Hepatocyte (in vitro differentiated cells): ENCODE measurements around the gene CHADL. TPM values are rescaled to one million over a fixed set of nuclear protein-coding genes. Genes with fewer than 3 reads are reported as not detected.
A peak's percentile ranks its signal among the peaks of the same experiment; 100 is the strongest.

Source experiments
- DNase-seq: peaks from one replicate; pipeline ENCODE4 v3.0.0-alpha.2; 2016; ENCODE audit warnings: low spot score
- H2AFZ ChIP-seq: fragments of 200-600 bp; sonication (generic); 2 replicates; pipeline ENCODE4 v1.6.0; 2016; ENCODE audit warnings: antibody characterized with exemption, mild to moderate bottlenecking
- H3K27ac ChIP-seq: fragments of 200-600 bp; sonication (generic); 2 replicates; pipeline ENCODE4 v1.5.1; 2016; ENCODE audit warnings: mild to moderate bottlenecking
- H3K27me3 ChIP-seq: fragments of 200-600 bp; sonication (generic); 2 replicates; pipeline ENCODE4 v1.6.1; 2016
- H3K36me3 ChIP-seq: fragments of 200-600 bp; sonication (generic); replicated peaks from 2 replicates; pipeline ENCODE4 v1.5.1; 2016; ENCODE audit warnings: low read depth; ENCODE audit not compliant: insufficient read depth
- H3K4me1 ChIP-seq: fragments of 200-600 bp; sonication (generic); 2 replicates; pipeline ENCODE4 v1.5.1; 2016; ENCODE audit warnings: mild to moderate bottlenecking, moderate library complexity; ENCODE audit not compliant: insufficient read depth
- H3K4me2 ChIP-seq: fragments of 200-600 bp; sonication (generic); 2 replicates; pipeline ENCODE4 v1.6.0; 2016
- H3K4me3 ChIP-seq: fragments of 200-600 bp; sonication (generic); 2 replicates; pipeline ENCODE4 v1.5.1; 2016; ENCODE audit warnings: mild to moderate bottlenecking
- H3K79me2 ChIP-seq: fragments of 200-600 bp; sonication (generic); 2 replicates; pipeline ENCODE4 v1.6.0; 2017; ENCODE audit warnings: mild to moderate bottlenecking
- H3K9me2 ChIP-seq: fragments of 200-600 bp; sonication (generic); replicated peaks from 2 replicates; pipeline ENCODE4 v1.6.0; 2017; ENCODE audit warnings: mild to moderate bottlenecking; ENCODE audit not compliant: insufficient read depth
- H3K9me3 ChIP-seq: fragments of 200-600 bp; sonication (generic); 2 replicates; pipeline ENCODE4 v1.5.1; 2016; ENCODE audit warnings: low read depth, mild to moderate bottlenecking
- H4K20me1 ChIP-seq: fragments of 200-600 bp; sonication (generic); 2 replicates; pipeline ENCODE4 v1.6.0; 2016; ENCODE audit warnings: mild to moderate bottlenecking; ENCODE audit not compliant: insufficient read depth, poor library complexity, severe bottlenecking
- EZH2 ChIP-seq: fragments of 200-600 bp; sonication (generic); IDR thresholded peaks from 2 replicates; pipeline ENCODE4 v1.6.1; 2016; ENCODE audit warnings: antibody characterized with exemption, mild to moderate bottlenecking, borderline replicate concordance
- EZH2phosphoT487 ChIP-seq: fragments of 200-600 bp; sonication (generic); IDR thresholded peaks from one replicate; pipeline ENCODE4 v1.6.1; 2018; ENCODE audit warnings: antibody characterized with exemption, mild to moderate bottlenecking, low read depth, moderate library complexity; ENCODE audit not compliant: unreplicated experiment, severe bottlenecking
- WGBS: methylation state at CpG from one replicate; pipeline ENCODE4 v1.1.6; 2016; ENCODE audit warnings: low lambda C conversion rate; ENCODE audit errors: missing lambda C conversion rate; 5-methylcytosine and 5-hydroxymethylcytosine counted together
- polyA plus RNA-seq: library from polyadenylated mRNA; unstranded; fragments of >200 nt; fragmentation: Nextera tagmentation; extraction: Ambion mirVana; gene quantifications from 2 replicates; pipeline ENCODE4 v1.2.1, GENCODE V29; 2016
- total RNA-seq: library from RNA; depleted of rRNA; stranded (reverse); fragments of >200 nt; gene quantifications from 2 replicates; pipeline ENCODE4 v1.2.3, GENCODE V29; 2014
- TF ChIP-seq, protein P1 (sequence below): fragments of 200-600 bp; sonication (generic); IDR thresholded peaks from 2 replicates; pipeline ENCODE4 v1.5.1; 2016; ENCODE audit warnings: antibody characterized with exemption, mild to moderate bottlenecking; ENCODE audit not compliant: poor library complexity

CHADL gene
- total and polyA plus RNA-seq, 2 experiments from 2014 or later, result 1.00 to 1.4 TPM

DNA sequence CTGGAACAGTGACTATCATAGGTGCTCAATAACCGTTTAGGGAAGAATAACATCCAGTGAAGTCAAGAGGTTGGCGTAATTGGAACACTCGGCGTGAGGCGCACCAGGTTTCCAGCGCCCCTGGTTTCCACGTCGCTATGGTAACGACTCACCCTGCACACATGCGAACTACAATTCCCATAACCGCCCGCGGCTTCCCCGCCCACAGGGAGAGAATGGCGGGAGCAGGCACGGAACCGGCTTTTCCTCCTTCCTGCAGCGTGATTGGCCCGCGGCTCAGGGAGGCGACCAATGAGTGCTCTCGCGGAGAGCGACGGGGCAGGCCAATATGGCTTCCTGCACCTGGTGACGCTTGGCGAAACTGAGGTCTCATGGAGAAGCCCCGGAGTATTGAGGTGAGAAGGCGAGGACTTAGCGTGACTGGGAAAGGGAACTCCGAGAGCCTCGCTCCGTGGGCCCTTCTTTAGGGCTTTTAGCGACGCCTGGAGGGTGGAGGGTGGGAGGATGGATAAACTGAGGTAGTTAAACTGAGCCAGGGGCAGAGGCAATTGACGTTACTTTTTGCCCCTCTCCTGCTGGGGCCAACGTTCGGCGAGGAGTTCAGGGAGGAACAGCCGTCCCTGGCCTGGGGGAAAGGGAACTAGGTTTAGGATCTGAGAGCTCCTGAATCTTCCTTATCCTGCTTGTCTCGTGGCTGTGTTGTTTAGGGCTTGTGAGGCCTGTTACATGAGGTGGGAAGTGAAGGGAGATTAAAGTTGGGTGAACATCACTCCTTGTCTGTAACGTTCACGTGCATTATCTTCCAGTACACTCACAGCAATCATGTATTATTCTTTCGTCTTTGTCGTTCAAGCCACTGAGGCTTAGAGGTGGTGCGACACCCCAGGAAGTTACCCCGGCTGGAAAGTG lies 35.5 kb downstream of the CHADL start, which contains the start of gene L3MBTL2:
TSS of gene L3MBTL2 (plus strand) at position 321 of the 909 bp plus-strand sequence. CDS start at position 372, 51 bp downstream.
- Histone ChIP-seq H3K4me2 (peak within 1 kb of the TSS; percentile 75), H3K4me3 (peak within 1 kb of the TSS; percentile 62), H3K79me2 (peaks cover 23% of the 10 kb centered on the region), H3K27me3 (no peaks in the 10 kb centered on the region), H4K20me1 (no peaks in the 10 kb centered on the region), H3K36me3 (no peaks in the 10 kb centered on the region), H2AFZ (peak within 1 kb of the TSS; percentile 49), H3K9me3 (no peaks in the 10 kb centered on the region), H3K27ac (peak within 1 kb of the TSS; percentile 84), H3K9me2 (no peaks in the 10 kb centered on the region), H3K4me1 (peaks cover 4% of the 10 kb centered on the region)
- WGBS, result 3% methylated on average over 47 of the region's 47 CpGs
- TF ChIP-seq EZH2phosphoT487 (no peak), EZH2 (no peak)
- TF ChIP-seq, protein P1, sequence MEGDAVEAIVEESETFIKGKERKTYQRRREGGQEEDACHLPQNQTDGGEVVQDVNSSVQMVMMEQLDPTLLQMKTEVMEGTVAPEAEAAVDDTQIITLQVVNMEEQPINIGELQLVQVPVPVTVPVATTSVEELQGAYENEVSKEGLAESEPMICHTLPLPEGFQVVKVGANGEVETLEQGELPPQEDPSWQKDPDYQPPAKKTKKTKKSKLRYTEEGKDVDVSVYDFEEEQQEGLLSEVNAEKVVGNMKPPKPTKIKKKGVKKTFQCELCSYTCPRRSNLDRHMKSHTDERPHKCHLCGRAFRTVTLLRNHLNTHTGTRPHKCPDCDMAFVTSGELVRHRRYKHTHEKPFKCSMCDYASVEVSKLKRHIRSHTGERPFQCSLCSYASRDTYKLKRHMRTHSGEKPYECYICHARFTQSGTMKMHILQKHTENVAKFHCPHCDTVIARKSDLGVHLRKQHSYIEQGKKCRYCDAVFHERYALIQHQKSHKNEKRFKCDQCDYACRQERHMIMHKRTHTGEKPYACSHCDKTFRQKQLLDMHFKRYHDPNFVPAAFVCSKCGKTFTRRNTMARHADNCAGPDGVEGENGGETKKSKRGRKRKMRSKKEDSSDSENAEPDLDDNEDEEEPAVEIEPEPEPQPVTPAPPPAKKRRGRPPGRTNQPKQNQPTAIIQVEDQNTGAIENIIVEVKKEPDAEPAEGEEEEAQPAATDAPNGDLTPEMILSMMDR, result no peak
- DNase-seq, result peak; percentile 98

DNA sequence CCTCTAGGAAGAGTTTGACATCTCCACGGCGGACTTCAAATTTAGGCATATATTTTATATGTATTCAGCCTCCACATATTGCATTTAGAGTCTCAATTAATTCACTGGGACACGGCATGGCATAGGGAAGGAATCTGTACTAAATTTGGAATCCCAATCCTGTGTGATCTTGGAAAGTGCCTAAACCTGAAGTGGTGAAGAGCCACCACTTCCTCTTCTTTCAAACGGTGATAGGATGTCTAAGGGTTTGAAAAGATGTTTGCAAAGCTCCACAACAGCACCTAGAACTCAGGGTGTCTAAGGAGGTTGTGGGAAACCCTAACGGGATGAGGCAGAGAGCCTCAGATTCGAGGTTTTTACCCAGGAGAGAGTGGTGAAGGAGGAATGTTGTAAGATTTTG lies 36.7 kb downstream of the CHADL start:
- no peaks in the 10 kb centered on the region for H3K9me2 ChIP-seq
- H3K36me3 ChIP-seq, result no peaks in the 10 kb centered on the region
- no peak overlapping the region for H3K27ac ChIP-seq
- WGBS, result 79% methylated on average over 6 of the region's 6 CpGs
- H3K4me2 ChIP-seq, result no peak overlapping the region
- DNase-seq, result no peak
- TF ChIP-seq EZH2 (no peak), EZH2phosphoT487 (no peak)
- TF ChIP-seq, protein P1, result no peak
- no peak overlapping the region for H3K4me3 ChIP-seq
- H3K4me1 ChIP-seq, result peaks cover 4% of the 10 kb centered on the region
- H3K27me3 ChIP-seq, result peaks cover 3% of the 10 kb centered on the region
- H4K20me1 ChIP-seq, result no peaks in the 10 kb centered on the region
- H3K79me2 ChIP-seq, result peaks cover 23% of the 10 kb centered on the region
- H3K9me3 ChIP-seq, result no peaks in the 10 kb centered on the region
- H2AFZ ChIP-seq, result no peak overlapping the region

DNA sequence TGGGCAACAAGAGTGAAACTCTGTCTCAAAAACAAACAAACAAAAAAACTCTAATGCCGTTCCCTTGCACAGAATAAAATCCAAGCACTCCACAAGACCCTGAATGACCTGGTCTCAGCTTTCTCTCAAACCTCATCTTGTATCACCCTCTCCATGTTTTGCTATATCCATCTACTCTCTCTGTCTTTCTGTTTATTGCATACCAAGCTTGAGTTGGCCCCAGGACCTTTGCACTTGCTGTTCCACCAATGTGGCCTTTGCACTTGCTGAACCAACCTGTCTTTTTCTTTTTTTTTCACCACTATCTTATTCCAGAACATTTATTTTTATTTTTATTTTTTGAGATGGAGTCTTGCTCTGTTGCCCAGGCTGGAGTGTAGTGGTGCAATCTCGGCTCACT lies 37.6 kb downstream of the CHADL start:
- peaks cover 9% of the 10 kb centered on the region for H3K27me3 ChIP-seq
- no peak overlapping the region for H2AFZ ChIP-seq
- H3K79me2 ChIP-seq, result peaks cover 19% of the 10 kb centered on the region
- 91% methylated on average over 2 of the region's 2 CpGs for WGBS
- H3K4me1 ChIP-seq, result peaks cover 8% of the 10 kb centered on the region
- no peak overlapping the region for H3K4me3 ChIP-seq
- H3K36me3 ChIP-seq, result no peaks in the 10 kb centered on the region
- no peaks in the 10 kb centered on the region for H3K9me2 ChIP-seq
- no peak overlapping the region for H3K4me2 ChIP-seq
- no peak for DNase-seq
- no peak for TF ChIP-seq EZH2phosphoT487
- no peaks in the 10 kb centered on the region for H4K20me1 ChIP-seq
- H3K9me3 ChIP-seq, result no peaks in the 10 kb centered on the region
- no peak overlapping the region for H3K27ac ChIP-seq

DNA sequence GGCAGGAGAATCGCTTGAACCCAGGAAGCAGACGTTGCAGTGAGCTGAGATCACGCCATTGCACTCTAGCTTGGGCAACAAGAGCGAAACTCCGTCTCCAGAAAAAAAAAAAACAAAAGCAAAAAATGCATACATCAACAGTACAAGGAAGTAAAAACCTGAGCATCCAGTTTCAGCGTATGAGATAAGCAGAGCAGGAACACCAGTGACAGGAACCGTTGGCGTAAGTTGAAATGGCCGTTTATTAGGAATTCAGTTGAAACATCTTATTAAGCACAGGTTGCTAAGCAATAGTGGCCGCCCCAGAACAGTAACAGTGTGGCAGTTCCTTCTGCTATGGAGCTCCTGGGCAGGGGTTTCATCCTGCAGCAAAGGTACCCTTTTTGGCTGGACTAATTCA lies 39.6 kb downstream of the CHADL start:
- Histone ChIP-seq H3K27me3 (peaks cover 9% of the 10 kb centered on the region), H4K20me1 (no peaks in the 10 kb centered on the region)
- DNase-seq, result peak; percentile 35

More for the DNA sequence above, 39.6 kb downstream of the CHADL start:
- H3K79me2 ChIP-seq, result peaks cover 6% of the 10 kb centered on the region
- H3K9me3 ChIP-seq, result no peaks in the 10 kb centered on the region
- H3K4me1 ChIP-seq, result peaks cover 11% of the 10 kb centered on the region
- H2AFZ ChIP-seq, result no peak overlapping the region
- no peak overlapping the region for H3K4me3 ChIP-seq
- H3K9me2 ChIP-seq, result no peaks in the 10 kb centered on the region
- no peaks in the 10 kb centered on the region for H3K36me3 ChIP-seq
- H3K4me2 ChIP-seq, result no peak overlapping the region
- TF ChIP-seq EZH2phosphoT487 (no peak), EZH2 (no peak)
- TF ChIP-seq, protein P1, result no peak
- WGBS, result 81% methylated on average over 10 of the region's 10 CpGs
- no peak overlapping the region for H3K27ac ChIP-seq
